Stimulated activated CD4-positive, alpha-beta T cell treated with anti-CD3 and anti-CD28 coated beads, Interleukin-4, amount 100 ng/mL, for 1 hour (primary cell): ENCODE measurements around the gene DSG4.

Source experiments
- DNase-seq: peaks from one replicate; pipeline ENCODE4 v3.0.0-alpha.2; 2020

The DSG4 gene

DNA sequence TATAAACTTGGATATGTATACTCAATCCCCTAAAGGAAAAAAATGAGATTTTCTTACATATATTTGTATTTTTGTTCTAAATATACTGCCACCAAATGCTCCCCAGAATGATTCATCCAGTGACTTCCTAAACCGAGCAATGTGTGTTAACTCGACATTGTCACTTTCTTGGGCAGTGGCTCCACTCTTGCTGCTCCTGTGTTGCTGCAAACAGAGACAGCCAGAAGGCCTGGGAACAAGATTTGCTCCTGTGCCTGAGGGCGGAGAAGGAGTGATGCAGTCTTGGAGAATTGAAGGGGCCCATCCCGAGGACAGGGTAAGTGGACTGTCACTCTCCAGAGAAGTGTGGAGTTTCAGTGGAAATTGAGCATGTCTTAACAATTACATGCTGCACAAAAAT lies 32.7 kb downstream of the DSG4 start:
- DNase-seq = no peak

GRCh38 chr18:31410716-31411483 lies 34.3 kb downstream of the DSG4 start:
- DNase-seq = no peak

GRCh38 chr18:31413137-31413536 lies 36.6 kb downstream of the DSG4 start:
- DNase-seq = no peak

DNA sequence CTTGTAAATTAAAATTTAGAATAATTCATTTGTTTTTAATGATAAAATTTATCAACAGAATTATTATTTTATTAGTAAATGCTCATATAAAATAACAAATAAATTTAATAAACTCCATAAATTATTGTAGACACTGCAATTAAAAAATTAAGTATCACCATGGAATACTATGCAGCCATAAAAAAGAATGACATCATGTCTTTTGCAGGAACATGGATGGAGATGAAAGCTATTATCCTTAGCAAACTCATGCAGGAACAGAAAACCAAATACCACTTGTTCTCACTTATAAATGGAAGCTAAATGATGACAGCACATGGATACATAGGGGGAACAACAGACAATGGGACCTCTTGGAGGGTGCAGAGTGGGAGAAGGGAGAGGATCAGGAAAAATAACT lies 41.3 kb downstream of the DSG4 start:
- no peak for DNase-seq

DNA sequence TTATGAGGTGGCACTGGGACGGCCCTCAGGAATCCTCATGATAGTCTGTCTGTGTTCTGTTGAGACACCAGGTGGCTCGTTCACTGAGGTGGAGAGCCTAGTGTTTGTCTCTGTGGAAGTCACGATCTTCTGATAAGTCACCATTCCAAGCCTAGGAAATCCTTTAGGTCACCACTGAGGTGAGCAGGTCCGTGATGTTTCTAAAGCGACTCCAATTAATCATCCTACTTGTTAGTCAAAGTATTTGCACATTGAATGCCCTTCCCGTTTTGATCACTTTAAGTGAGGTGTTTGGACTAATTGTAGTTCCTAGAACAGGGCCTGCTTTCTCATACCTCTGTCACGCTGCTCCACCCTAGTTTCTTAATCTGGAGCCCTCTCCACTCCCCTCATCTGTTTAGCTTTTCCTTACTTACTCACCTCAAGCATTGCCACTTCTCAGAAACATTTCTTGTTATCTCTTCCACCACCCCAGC lies 42.9 kb downstream of the DSG4 start:
- DNase-seq = no peak

DNA sequence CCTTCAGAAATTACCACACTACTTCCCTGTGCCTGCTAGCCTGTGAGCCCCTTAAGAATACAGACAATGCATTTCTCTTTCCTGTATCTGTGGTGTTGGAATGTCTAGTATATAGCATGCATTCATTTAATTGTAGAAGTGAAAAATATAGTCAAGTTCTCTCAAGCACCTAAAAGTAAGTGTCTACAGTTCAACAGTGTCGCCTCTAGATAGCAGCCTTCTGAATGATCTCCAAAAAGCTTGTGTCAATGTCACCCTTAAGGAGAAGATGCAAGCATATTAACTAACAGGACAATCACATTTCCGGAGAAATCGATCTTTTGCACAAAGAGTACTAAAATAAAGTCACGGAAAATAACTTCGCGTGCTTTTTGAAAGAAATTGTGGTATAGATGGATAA lies 43.5 kb downstream of the DSG4 start:
- DNase-seq = no peak

DNA sequence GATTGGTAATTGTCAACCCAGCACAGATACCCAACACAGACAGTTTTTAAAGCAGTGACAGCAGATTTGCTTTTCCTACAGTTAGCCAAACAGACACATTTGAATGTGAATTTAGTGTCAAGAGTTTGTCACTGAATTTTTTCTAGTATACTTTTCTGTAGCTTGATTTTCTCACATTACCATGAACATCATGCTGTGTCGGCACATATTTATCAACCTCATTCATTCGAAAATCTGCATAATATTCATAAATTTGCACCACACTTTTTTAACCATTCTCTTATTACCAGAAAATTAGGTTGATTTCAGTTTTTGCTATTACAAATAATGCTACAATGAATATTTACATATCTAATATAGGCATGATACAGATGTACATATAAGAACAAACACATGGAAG lies 43.9 kb downstream of the DSG4 start:
- DNase-seq = no peak

DNA sequence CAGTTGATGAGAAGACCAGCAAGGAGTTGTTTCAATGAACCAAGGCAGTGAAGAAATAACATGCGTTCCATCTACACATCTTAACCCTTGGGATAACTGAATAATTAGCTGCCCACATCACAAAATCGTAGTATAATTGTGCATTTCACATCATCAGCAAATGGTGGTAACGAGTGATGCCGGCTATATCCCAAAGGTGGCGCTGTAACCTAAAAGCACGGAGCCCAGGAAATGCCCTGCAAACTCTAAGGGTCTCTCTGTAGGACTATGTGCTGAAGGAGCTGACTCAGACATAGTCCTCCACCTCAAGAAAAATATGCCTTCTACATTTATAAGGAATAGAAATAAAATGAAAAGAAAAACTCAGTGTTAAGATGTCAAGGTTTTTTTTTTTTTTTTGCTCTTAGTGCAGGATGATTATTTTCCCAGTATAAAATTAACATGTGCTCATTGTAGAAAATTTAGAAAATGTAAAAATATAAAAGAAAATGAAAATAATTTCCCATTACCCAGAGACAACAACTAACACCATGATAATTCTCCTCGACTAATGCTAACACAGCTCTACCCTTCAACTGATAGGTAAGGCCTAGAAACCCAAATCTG lies 47.9 kb downstream of the DSG4 start:
- DNase-seq = no peak

- DNase-seq = no peak
These were observed 49.4 kb downstream of the DSG4 start for GRCh38 chr18:31426021-31426420.

DNA sequence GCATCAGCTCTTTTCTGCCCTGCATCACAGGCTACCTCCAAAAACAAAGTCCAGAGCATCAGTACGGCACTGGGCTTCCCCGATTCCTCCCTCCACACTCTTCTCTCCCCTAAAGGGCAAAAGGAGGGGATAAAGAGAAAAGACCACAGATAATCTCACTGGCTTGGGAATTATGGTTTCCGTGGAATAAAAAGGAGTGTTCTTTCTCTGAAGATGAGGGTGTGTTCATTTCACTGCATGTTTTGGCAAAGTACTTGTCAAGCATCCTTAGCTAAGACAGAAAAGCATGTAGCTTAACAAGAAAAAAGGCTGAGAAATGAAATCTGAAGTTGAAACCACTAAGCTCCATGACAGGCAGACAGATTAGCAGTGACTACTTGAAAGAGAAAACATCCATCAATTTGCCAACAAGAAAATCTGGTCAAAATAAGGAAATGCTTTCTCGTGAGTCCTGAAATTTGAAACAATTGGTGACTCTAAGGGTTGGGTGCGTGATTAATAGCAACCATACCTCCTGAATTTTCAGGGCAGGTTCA lies 50.4 kb downstream of the DSG4 start:
- DNase-seq = no peak

- no peak for DNase-seq
These were observed 51.6 kb downstream of the DSG4 start for GRCh38 chr18:31428211-31428610.

DNA sequence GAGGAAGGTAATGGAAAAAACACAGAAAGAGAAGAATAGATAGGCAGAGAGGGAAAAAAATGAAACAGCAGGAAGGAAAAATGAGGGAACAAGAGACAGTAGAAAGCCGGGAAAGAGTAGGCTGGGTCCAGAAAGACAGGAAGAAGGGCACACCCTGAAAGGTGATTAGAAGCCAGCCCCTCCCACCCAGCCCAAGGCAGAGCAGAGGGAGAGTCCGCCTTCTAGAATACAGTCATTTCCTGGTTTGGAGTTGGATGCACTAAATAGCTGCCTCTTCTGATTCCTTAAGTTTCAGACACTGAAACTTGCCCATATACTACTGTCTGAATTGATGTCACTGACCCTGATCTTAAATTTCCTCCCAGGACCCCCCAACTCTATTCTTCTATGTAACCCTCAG lies 53.0 kb downstream of the DSG4 start:
- DNase-seq = no peak

DNA sequence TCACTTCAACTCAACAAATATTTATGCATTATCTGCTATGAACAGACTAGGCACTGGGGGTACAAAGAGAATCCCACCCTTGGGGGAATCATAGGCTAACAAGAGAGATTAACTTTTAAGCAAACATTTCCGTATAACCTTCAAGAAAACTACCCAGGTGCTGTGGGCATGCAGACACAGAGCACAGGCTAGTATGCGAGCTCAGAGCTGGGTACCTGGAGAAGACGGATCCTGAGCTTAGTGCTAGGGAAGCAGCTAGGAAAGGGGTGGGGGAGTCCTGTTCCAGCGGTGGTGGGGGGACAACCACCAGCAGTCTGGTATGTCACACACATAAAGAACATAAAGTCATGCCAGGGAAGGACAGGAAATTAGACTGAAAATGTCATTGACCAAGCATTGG lies 53.5 kb downstream of the DSG4 start:
- no peak for DNase-seq

- DNase-seq = no peak
These were observed 54.0 kb downstream of the DSG4 start for GRCh38 chr18:31430554-31430953.

DNA sequence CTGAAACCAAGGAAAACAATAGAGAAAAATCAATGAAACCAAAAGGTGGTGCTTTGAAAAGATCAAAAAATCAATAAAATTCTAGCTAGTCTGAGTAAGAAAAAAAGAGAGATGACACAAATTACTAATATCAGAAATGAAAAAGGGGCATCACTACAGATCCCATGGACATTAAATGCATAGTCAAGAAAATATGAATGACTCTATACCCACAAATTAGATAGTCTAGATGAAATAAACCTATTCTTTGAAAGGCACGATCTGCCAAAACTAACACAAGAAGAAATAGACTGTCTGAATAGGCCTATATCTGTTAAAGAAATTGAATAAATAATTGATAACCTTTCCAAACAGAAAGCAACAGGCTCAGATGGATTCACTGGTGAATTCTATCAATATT lies 55.7 kb downstream of the DSG4 start:
- no peak for DNase-seq

- no peak for DNase-seq
These were observed 60.2 kb downstream of the DSG4 start for GRCh38 chr18:31436825-31437224.

- DNase-seq = no peak
These were observed 61.8 kb downstream of the DSG4 start for GRCh38 chr18:31438402-31438801.

DNA sequence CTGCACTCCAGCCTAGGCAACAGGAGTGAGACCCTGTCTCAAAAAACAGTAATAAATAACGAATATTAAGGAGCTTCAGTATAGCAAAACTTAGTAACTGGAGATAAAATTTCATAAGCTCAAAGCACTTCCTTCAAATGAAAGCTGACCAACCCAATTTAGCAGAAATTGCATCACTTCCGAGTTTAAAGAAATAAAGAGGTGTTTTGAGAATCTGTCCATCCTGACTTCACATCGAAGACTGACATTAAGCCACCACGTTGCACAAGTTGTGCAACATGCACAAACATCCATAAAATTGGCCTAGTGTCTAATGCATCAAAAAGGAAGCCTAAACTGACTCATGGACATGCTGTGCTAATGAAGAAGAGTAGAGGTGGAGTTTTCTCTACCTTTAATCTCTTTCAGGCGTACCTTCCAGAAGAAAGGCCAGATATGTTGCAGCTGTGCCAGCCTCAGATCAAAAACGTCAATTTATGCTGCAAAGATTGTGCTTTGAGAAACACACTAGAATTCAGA lies 63.3 kb downstream of the DSG4 start:
- DNase-seq = no peak

- no peak for DNase-seq
These were observed 64.2 kb downstream of the DSG4 start for GRCh38 chr18:31440787-31441186.

DNA sequence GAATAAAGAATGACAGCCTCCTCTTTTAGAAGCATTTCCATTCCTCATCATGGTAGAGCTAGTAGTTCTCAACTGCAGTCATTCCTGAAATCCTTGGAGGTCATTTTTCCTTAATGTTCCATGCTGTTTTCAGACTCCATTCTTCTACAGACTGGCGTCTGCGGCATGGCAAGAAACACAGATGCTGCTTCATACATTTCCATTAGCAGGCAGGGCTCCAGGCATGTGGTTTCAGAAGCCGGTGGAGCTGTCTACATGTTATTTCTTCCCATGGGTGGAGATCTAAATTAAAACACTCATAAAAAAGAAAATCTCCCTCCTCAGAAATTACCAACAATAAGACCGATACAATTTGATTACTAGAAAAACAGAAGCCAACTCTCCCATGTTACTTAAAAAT lies 64.9 kb downstream of the DSG4 start:
- no peak for DNase-seq

- DNase-seq = no peak
These were observed 67.6 kb downstream of the DSG4 start for GRCh38 chr18:31444142-31444541.

DNA sequence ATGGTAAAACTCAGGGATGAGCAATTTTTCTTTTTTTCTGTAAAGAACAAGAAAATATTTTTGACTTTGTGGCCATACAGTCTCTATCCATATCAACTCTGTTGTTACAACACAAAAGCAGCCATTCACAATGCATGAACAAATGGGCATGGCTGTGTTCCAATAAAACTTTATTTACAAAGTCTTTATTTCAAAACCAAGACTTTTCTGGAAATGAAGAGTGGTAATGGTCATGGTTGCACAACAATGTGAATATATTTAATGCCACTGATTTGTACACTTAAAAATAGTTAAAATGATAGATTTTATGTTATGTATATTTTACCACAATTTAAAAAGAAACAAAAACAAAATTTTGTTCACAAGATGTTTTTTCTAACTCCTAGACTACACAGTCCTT lies 69.3 kb downstream of the DSG4 start:
- DNase-seq = no peak

GRCh38 chr18:31446854-31447253 lies 70.3 kb downstream of the DSG4 start:
- DNase-seq = no peak

- DNase-seq = no peak
These were observed 71.1 kb downstream of the DSG4 start, which contains the start of gene DSG3 for GRCh38 chr18:31447530-31448191. TSS of gene DSG3 (plus strand) at chr18:31447741. CDS start at chr18:31447878, 137 bp downstream.
